ENCODE measurements around the gene SRCAP. TPM values are rescaled to one million over a fixed set of nuclear protein-coding genes. Genes with fewer than 3 reads are reported as not detected.

Gene SRCAP
- total and polyA plus RNA-seq, 2 of the 8 experiments (the other 6 are each of a cell fraction or from before 2014, with no cell fraction given): 5.5 to 54.3 TPM

DNA sequence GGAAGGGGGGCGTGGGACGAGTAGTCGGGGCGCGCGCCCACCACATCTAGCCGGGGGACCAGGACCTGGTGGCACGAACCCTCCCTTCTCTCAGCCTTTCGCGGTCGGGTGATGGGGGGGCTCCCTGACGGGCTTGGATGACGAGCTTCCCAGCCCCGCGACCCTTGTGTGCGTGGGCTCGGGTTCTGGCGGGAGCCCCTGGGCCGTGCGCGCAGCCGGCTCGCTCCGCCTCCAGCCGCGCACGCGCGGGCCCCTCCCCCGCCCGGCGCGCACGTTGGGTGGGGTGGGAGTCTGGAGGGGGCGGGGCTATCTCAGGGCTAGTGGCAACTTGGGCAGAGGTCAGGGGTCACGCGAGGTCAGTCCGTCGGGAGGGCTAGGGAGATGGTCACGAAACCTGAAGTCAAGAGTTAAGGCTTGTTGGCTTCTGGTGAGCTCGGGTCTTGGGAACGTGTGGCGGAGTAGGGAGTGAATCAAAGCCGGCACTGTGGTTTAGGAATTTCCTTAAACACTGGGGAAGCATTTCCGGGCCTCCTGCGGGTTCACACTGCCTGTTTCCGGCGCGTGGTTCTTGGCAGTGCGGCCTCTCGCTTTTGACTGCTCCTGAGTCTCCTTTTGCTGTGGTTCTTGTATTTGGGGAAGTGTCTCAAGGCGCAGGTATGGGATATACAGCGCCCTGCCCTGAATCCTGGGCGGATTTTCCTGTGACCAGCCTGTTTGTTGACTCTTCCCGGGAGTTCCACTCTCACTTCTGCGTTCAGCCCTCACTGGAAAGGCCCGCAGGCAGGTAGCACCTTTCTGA lies at the start of gene SRCAP (continued):
- TF ChIP-seq RBBP5 (IDR thresholded peaks at IDR 0.05; ENCODE audit: borderline replicate concordance, low read depth, low read length) (no peak), BCL11A (IDR thresholded peaks at IDR 0.05; ENCODE audit: low read depth in 2 of 2, low read length in 2 of 2) (no peak), KDM4A (IDR thresholded peaks at IDR 0.05; ENCODE audit: low read depth, low read length, severe bottlenecking) (no peak), CTBP2 (IDR thresholded peaks at IDR 0.05; ENCODE audit: borderline replicate concordance, insufficient read depth, insufficient read length, low read length) (no peak), SAP30 (IDR thresholded peaks at IDR 0.05; ENCODE audit: insufficient read depth, insufficient replicate concordance, low read length) (no peak), SRF (IDR thresholded peaks at IDR 0.05; ENCODE audit: low read depth, low read length) (no peak), CHD2 (IDR thresholded peaks at IDR 0.05; ENCODE audit: low read length) (no peak), BACH1 (IDR thresholded peaks at IDR 0.05; ENCODE audit: low read length) (no peak; the same call in 1 of the 2 replicates)

Data from H1 (cell line).